Activated CD8-positive, alpha-beta memory T cell treated with anti-CD3 and anti-CD28 coated beads for 4 hours (primary cell): ENCODE results near the gene AKAP8.
A peak's percentile ranks its signal among the peaks of the same experiment; 100 is the strongest.

ENCODE experiments used
- DNase-seq, 2 donors: peaks; one replicate each; pipeline ENCODE4 v3.0.0-alpha.2; 2020; ENCODE audit warnings: low read depth in 2 of 2

The AKAP8 gene

DNA sequence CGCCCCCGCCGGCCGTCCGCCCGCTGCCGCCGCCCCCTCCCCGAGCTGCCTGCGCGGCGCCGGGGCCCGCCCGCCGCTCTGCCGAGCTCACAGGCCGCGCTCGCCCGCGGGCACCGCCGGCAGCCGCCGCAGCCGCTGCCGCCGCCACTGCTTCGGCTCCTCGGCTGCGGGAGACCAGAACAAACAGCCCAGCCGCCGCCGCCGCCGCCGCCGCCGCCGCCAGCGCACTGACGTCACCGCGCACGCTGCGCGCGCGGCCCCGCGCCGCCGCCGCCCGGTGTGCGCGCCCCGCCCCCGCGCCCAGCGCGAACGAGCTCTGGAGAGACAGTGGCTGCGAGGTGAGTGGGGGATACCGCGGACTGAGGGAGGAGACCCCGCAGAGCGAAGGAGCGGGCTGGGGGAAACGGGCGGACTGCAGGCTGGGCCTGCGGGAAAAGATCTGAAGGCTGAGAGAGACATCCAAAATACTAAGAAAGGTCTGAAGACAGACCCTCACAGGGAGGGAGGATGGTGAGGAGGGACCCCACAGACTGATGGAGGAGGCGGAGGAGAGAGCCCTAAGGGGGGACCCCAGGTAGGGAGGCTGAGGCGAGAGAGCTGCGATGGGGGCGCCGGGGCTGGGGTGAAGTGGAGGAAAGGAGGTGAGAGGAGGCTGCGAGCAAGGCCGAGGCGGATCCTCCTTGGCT lies 47.1 kb downstream of the AKAP8 start, which contains the start of gene BRD4:
Gene BRD4 (minus strand): TSS at position 229 of the 686 bp plus-strand sequence. CDS start 59,440 bp downstream, outside the sequence.
- DNase-seq: peak; percentile 45 to 51

GRCh38 chr19:15331419-15332310 lies 47.9 kb downstream of the AKAP8 start:
- DNase-seq: peak; percentile 25 to 37

DNA sequence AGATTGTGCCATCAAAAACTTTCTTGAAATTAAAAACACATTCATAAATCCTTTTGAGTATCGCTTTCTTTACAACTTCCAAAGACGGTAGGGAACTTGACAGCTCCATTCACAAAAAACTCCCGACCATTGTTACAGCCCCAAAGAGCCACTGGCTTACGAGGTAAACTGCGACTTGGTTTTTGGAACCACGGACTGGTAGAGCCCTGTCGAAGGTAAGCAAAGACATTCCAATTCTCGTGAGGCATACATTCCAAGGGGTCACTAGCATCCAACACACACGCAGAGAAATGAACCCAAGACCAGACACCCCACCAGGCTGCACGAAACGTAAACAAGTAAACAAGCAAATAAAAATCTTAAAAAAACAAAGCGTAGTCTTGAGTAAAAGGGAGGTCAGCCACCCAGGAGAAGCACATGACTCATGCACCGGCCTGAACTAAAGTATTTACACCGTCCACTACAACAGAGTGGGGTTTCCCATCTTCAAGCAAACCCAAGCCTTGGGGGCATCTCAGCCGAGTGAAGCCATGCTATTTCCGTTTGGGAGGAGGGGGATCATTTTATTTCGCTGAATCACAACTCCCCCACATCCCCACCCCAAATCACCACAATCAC lies 48.7 kb downstream of the AKAP8 start:
- peak; percentile 5 to 10 for DNase-seq

- no peak for DNase-seq
Measured at GRCh38 chr19:15328312-15328711, 51.3 kb downstream of the AKAP8 start.

GRCh38 chr19:15324791-15325519 lies 54.6 kb downstream of the AKAP8 start:
- DNase-seq: no peak

GRCh38 chr19:15323496-15324235 lies 55.9 kb downstream of the AKAP8 start:
- DNase-seq: no peak

DNA sequence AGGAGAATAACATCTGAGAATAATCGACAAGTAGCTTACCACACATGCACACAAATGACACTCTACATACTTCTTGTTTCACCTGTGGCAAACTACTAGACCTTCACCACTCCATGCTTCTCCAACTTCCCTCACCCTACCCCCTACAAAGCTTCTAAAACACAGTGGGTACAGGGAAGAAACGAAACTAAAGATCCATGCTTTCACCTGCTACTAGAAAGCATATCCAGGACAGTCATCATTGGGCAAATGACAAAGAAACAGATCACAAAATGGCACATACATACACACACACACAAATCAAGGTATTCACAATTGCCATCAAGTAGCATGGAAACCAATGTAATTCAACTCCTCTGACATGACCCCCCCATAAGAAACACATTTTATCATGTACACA lies 57.8 kb downstream of the AKAP8 start:
- no peak for DNase-seq

DNA sequence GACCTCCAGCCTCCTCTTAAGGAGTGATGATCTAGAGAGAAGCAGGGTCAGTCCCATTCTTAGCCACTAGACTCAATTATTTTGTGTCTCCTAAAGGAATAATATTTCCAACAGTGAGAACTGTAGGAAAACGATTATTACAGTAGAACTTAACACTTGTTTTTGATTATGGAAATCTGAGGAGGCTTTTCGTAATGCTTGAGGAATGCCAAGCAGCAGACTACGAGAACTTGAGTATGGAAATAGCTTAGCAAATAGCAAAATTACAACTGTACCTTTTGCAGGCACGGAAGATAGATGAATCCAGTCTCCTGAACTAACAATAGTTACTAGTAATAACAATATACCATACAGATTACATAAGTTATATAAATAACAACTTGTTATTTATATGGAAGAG lies 59.5 kb downstream of the AKAP8 start:
- no peak for DNase-seq

DNA sequence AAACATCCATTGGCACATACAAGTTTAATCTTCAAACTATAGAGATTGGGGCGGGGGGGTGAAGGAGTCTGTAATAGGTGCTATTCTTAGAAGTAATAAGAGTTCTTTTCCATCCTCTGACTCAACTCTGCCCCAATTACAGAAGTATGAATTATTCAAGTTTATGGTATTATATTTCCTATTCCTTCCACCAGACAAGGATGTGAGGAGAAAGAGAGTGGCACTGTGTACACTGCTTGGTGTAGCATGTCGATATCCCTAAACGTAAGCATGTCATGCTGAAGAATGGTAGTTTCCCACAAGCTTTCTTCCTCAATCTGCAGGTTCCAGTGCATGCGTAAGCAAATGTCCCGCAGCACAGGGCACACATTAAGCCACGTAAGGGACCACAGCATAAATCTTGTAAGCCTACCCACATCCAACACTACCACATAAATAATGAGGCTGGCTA lies 61.3 kb downstream of the AKAP8 start:
- no peak for DNase-seq

DNA sequence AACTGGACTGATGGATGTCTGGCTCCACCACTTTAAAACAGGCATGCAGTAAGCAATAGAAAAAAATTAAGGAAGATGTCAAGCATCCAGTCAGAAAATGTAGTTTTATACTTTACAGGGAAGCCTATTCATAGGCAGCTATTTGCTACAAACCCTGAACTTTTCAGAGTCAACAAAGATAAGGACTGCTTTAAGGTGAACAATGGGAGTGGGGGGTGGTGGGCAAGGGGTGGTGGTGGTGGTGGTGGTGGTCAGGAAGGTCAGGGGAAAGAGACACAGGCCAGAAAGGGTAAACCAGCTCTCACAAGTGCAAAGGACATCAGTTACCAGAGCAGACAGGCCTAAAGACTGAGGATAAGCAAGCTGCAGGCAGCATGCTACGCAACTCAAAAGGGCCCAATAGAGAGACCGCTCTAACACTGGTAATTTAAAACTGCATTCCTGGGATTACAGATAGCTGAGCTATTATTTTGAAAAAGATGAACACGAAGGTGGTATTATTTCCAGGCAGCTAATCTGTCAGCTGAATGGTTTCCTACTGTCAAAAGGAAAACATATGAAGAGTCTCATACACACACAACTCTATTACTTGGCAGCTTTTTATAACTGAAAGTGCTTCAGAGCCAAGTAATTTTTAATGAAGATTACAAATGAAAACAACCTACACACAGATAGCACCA lies 62.1 kb downstream of the AKAP8 start:
- no peak for DNase-seq

- DNase-seq: no peak
Measured at GRCh38 chr19:15316498-15316897, 63.1 kb downstream of the AKAP8 start.

- no peak for DNase-seq
Measured at GRCh38 chr19:15315101-15315500, 64.5 kb downstream of the AKAP8 start.

GRCh38 chr19:15313649-15314279 lies 65.8 kb downstream of the AKAP8 start:
- no peak for DNase-seq

DNA sequence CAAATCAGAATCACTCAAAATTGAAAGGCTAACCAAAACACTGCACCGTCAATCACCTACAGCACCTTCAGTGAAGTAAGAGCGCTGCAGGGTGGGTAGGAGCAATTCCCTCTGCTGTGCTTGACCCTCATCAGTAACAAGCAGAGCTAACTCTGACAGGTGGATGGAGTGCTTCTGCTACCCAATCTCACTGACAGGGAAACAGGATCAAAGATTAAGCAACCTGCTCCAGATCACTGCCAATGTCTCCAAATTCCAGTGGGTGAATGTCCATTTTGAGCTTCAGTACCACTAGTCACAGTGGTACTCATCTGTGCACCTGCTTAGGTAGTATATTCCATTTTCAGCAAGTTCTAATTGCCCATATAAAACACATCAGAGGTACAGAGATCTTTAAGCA lies 72.4 kb downstream of the AKAP8 start:
- no peak for DNase-seq

DNA sequence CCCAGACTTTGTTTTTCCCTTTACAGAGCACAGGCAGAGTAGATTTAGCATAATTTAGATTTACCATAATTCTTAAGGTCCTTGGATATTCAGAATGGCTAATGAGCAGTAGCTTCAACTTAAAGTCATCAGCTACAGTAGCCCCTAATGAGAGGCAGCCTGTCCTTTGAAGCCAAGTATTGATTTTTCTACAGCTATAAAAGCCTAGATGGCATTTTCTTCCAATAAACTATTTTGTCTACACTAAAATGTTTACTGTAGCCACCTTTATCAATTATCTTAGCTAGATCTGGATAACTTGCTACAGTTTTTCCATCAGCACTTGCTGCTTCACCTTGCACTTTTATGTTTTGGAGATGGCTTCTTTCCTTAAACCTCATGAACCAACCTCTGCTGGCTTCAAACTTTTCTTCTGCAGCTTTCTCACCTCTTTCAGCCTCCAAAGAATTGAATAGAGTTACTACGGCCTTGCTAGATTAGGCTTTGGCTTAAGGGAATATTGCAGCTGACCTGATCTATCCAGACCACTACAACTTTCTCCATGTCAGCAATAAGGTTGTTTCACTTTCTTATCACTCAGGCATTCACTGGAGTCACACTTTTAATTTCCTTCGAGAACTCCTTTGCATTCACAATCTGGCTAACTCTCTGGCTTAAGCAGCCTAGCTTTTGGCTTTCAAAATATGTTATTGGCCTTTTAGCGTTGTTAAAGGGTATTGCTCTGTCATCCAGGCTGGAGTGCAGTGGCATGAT lies 73.8 kb downstream of the AKAP8 start:
- no peak for DNase-seq

DNA sequence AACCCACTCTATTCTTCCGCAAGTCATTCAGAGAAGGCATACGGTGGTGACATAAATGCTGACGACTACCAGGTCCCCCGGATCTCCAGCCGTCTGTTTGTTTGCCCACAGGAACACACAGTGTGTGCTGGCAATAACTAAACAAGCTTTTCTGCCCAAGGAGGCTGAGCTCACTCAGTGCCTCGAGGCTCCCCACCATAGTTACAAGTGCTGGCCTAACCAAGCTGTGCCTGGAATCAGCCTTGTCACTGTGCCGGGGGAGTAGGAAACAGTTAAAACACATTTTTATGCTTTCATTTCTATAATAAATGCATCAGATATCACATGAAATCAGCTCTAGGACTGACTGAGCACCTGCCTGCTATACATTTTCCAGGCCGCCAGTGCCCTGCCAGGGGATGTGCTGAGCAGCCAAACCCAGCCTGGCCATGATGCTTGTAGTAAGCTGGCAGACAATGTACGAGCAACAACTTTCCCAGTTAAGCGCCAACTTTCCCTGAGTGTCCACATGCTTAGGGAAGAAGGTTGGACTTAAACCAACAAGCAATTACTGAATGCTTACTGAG lies 75.4 kb downstream of the AKAP8 start:
- DNase-seq: no peak
